Right ventricle myocardium inferior (tissue), 1 donor: Measurements from ENCODE around the gene TMEM143. TPM values are rescaled to one million over a fixed set of nuclear protein-coding genes. Genes with fewer than 3 reads are reported as not detected.
"Not testable (repeated sequence)": the region's sequence is repeated elsewhere in the genome, so short reads cannot be mapped to it uniquely, and the experiment has no call there.

ENCODE experiments used
- ATAC-seq: fragments of 200-7000 bp; cut with Tn5 transposase; one replicate; pipeline ENCODE4 v1.9.1; 2020; ENCODE audit warnings: mild to moderate bottlenecking, moderate library complexity
- DNase-seq: peaks from one replicate; pipeline ENCODE4 v3.0.0; 2021; ENCODE audit errors: missing footprints
- intact Hi-C: fragments of 100-400 bp; cut with DNase I; formaldehyde crosslinking; loops from one replicate; pipeline ENCODE4 v1.11.0; 2022
- total RNA-seq: library from RNA; stranded (reverse); fragmentation: NEBNext Ultra II Directional; extraction: Animal tissue kit (Norgen Biotek cat#: 25700); gene quantifications from one replicate; pipeline ENCODE4 v1.2.1, GENCODE V29; 2021
- donor health status: DM: no; HTN: yes; CAD: no; lungs with severe emphysema.

Gene TMEM143
- total RNA-seq, 1 donor from 2014 or later, result 106 TPM

DNA sequence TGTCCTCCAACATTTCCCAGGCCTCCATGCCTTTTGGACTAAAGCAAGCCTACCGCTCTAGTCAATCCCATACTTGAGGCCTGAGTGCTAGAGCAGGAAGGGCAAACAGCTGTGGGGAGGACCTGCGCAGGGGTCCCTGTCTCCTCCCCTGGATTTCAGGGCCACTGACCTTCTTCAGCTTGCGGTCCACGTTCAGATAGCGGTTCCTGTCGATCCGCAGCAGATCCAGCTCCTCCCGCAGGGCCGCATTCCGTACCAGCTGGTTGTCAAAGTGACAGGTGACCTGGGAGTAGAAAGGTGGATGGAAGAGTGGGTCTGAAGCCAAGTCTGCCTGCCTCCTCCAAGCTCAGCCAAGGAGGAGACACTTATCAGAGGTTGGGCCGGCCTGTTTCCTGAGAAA, 52.4 kb downstream of the TMEM143 start:
- DNase-seq (no peak), ATAC-seq (no peak)
- intact Hi-C loops, result no loop called here

DNA sequence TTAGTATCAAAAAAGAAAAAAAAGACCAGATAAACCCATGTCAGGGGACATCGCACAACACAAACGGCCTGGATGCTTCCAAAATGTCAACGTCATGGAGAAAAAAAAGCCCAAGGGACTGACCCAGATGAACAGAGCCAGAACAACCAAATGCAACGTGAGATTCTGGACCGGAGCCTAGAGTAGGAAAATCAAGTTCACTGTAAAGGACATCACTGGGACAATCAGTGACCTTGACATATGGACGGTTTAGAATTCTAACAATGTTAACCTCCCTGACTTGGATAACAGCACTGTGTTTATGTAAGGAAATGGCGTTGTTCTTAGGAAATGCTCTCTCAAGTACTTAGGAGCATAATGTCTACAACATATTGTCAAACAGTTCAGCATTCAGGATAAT, 53.5 kb downstream of the TMEM143 start:
- DNase-seq (no peak), ATAC-seq (peak; percentile 57)
- intact Hi-C loops, result no loop called here

DNA sequence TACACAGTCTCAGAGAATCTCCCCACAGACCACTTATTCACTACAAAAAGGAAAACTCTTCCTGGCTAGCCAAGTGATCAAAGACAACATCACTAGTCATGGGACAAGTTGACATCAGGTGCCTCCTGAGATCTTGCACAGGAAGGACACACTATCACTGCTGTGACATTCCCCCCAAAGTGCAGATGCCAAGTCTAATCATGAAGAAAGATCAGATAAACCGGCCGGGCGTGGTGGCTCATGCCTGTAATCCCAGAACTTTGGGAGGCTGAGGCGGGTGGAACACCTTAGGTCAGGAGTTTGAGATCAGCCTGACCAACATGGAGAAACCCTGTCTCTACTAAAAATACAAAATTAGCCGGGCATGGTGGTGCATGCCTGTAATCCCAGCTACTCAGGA, 54.0 kb downstream of the TMEM143 start:
- intact Hi-C loops, ATAC-seq, DNase-seq: not testable (repeated sequence)

DNA sequence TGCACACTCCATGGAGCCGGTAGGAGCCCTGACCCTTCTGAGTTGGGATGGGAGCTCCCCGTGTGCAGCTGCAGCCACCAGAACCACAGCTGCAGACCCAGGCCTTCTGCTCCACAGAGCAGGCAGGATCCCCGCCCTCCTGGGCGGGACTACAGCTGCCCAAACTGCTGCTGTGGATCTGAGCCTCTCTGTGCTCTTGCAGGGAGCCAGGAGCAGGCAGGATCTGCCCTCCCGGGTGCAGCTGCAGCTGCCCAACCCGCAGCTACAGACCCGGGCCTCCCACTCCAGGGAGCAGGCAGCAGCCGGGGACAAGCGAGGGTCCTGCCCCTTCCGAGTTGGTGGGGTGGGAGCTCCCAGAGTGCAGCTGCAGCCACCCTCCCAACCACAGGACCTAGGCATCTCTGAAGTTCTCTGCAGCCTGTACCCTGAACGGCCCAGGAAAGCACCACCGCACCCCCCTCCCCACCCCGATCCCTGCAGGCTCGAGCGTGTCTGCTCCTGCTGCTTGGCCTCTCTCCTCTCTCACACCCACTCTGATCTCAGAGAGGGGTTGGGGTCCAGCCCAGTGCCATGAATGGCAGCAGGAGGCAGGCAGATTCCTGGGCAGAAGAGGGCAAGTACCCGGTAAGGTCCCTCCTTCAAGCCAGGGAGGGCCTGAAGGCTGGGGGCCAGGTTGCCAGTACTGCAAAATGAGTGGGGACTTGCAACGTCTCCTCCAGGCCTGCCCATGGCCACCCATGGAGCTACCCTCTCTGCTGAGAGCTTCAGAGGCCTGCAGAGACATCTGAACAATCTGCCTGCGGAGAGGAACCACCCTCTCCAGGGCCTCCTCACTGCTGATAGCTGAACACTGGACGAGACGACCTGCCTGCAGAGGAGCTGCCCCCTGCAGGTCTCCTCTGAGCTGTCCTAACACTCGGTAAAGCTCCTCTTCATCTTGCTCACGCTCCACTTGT, 54.8 kb downstream of the TMEM143 start:
- ATAC-seq, result peak; percentile 33
- intact Hi-C loops, result no loop called here
- no peak for DNase-seq

DNA sequence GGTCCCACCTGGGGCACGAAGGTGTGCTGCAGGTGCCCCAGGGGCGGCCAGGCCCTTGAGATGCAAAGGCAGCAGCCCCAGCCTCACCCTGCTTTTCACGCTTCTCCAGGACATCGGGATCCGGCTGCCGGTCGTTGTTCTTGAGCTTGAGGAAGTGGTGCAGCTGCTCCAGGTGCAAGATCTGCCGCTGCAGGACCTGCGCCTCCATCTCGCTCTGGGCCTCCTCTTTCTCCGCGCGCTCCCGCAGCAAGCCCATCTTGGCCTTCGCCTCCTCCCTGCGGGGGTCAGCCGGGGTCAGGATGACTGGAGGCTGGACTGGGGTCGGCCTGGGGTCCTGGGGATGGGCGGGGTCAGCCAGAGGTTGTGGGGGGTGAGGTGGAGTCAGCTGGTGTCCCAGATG, 59.9 kb downstream of the TMEM143 start:
- DNase-seq (no peak), ATAC-seq (no peak)
- intact Hi-C loops, result no loop called here

DNA sequence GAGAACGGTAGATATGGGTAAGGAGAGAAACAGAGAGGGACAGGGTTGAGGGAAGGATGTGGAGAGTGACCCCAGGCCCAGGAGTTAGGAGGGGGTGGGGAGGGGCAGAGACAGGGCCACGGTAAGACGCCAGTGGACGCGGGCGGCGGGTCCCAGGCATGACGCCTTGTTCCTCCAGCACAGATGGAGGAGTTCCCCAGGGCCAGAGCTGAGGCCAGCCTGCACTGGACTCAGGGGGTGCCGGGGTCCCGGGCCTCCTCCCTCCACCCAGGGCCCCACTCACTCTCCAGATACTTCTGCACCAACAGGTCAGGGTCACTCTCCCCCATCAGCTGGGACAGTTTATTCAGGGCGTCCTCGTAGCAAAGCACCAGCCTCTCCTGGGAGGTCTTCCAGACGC, 60.4 kb downstream of the TMEM143 start:
- DNase-seq (no peak), ATAC-seq (no peak)
- intact Hi-C loops, result no loop called here

DNA sequence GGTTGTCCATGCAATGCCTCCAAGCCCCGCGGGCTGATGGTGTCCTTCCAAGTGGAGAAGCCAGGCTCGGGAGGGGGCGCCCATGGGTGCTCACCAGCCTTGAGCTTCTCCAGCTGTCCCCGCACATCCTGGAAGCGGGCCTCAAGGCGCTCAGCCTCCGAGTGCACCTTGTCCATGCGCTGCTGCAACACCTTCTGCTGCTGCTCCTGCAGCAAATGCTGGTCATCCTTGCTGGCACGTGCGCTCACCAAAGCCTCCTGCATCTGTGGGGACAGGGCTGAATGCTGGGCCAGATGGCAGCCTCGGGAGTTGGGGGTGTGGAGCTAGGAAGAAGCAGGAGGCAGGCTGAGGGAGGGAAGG, 61.2 kb downstream of the TMEM143 start:
- ATAC-seq, result no peak
- intact Hi-C loops, result no loop called here
- no peak for DNase-seq

DNA sequence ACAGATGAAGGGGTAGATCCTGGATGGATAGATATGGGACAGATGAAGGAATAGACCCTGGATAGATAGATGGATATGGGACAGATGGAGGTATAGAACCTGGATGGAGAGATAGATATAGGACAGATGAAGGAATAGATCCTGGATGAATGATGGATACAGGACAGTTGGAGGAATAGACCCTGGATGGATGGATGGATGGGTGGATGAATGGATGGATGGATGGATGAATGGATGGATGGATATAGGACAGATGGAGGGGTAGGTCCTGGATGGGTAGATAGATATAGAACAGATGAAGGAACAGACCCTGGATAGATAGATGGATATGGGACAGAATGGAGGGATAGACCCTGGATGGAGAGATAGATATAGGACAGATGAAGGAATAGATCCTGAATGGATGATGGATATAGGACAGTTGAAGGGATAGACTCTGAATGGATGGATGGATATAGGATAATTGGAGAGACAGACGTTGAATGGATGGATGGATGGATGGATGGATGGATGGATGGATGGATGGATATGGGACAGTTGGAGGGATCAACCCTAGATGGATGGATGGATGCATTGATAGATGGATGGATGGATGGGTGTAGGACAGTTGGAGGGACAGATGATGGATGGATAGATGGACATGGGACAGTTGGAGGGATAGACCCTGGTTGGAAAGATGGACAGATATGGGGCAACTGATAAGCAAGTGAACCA, 61.7 kb downstream of the TMEM143 start:
- intact Hi-C loops, result no loop called here
- ATAC-seq (no peak), DNase-seq (no peak)

DNA sequence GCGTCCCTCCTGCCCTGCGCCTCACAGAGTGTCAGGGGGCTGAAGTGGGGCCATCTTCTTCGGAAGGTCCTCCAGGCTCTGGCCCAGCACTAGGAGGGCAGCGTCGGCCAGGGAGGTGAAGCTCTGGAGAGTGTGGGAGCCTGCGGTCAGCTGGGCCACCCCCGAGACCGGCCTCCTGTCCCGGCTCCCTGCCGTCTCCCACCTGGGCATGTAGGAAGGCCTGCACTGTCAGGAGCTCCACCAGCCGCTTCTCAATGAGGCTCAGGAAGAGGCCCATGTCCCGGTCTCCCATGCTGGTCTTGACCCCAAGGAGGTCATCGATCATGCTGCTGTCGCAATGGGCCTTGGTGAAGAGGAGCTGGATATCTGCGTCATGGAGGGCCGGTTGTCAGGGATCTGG, 65.8 kb downstream of the TMEM143 start:
- DNase-seq (no peak), ATAC-seq (no peak)
- intact Hi-C loops, result no loop called here

DNA sequence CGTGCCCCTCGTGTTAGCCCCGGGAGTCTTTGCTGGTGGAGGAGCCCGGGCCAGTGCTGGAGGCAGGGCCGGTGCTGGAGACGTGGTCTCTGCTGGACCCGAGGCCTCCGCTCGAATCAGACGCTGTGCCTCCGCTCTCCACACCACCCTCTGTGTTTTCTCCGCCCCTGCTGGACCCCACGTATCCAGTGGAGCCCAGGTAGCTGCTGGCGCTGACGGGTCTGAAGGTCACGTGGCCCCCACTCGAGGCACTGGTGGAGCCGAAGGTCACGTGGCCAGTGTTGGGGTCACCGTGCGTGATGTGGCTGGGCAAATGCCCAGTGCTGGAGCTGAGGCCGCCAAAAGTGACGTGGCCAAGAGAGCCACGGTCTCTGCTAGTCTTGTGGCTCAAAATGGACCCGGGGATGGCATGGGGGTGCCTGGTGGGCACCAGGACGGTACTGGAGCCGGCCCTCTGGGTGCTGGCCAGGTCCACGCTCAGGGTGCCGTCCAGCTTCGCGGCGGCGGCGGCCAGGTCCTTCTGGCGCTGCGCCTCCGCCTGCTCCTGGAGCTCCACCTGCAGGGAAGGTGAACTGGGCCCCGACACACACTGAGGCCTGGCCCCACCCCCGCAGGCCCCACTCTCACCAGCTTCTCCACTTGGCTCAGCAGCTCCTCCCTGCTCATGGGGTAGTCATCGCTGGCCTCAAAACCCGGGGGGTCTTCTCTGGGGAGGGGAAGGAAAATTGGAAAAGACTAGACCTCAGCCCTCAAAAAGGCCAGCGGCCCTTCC, 66.6 kb downstream of the TMEM143 start:
- intact Hi-C loops, result no loop called here
- DNase-seq (no peak), ATAC-seq (no peak)

DNA sequence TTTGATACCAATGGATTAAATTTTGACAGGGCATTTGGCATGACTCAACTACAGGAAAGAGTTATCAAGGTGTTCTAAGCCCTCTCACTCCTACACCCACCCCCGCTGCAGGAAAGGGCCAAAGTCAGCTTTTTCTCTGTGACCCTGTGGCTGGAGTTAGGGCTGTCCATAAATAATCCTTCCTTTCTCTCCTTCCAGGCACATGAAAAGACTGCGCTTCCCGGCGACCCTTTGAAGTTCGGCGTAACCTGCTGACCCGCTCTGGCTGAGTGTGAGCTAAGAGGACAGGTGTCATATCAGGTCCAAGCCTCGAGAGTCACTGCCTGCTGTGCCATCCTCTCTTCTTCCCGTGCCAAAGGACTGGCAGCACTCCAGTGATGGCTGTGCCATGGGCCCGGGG, 68.3 kb downstream of the TMEM143 start:
- ATAC-seq, result no peak
- intact Hi-C loops, result no loop called here
- DNase-seq, result no peak

DNA sequence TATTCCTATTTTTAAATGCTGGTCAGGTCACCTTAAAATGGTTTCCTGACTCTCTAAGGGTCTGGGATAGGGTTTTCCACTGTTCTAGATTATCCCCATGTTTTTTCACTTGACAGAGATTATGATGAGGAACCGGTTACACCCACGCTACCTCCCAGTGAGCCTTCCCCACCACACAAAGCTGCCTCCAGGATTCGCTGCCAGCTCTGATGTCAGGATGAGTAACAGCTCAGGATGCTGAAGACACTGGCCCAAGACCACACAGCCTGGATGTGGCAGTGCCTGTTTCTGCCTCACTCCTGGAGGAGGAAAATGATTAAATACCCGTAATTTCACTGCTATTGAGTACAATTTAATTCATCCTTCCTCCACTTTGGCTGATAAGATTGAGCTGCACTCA, 70.9 kb downstream of the TMEM143 start:
- ATAC-seq, result no peak
- DNase-seq, result no peak
- intact Hi-C loops, result no loop called here

DNA sequence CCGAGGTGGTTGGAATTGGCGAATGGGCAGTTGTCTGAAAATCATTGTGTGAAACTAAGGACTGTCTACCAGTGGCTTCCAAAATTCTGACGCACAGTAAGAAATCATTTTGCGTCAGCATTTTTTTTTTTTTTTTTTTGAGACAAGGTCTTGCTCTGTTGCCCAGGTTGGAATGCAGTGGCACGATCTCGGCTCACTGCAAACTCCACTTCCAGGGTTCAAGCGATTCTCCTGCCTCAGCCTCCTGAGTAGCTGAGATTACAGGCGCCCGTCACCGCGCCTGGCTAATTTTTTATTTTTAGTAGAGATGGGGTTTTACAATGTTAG, 72.3 kb downstream of the TMEM143 start:
- not testable (repeated sequence) for DNase-seq, ATAC-seq
- intact Hi-C loops, result loop anchor here (1.0 kb wide), 2 partner anchors 20 to 24 kb away; no protein-coding TSS in a partner anchor

DNA sequence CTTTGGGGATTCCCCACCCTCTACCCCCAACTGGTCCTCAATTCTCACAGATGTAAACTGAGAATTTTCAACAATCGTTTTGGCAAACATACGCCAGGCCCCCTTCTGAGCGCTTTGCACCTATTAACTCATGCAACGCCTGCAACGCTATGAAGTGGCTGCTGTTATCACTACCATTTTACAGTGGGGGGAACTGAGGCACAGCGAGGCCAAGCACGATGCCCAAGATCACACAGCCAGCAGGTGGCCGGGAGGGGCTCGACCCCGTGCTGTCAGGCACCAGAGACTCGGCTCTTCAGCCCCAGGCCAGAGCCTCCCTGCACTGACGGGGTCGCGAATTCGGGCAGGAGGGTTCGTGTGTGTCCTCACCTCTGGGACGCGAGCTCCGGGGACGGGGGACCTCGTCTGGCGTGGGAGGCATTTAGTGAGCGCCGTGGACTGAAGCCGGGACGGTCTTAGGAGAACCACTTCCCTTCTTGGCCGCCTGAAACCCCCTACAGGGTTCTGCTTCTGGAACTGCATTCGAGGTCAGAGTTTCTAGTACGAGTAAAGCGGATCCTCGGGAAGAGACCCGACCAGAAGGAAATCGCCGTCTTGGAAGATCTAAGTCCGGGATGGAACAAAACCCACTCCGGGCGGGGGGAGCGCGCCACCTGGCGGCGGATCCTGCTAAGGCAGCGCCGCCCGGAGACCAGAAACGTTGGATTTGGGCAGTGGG, 72.8 kb downstream of the TMEM143 start:
- DNase-seq (peak; percentile 93), ATAC-seq (peak; percentile 80)
- intact Hi-C loops, result loop anchor here (1.0 kb wide), 2 partner anchors 20 to 24 kb away; no protein-coding TSS in a partner anchor

DNA sequence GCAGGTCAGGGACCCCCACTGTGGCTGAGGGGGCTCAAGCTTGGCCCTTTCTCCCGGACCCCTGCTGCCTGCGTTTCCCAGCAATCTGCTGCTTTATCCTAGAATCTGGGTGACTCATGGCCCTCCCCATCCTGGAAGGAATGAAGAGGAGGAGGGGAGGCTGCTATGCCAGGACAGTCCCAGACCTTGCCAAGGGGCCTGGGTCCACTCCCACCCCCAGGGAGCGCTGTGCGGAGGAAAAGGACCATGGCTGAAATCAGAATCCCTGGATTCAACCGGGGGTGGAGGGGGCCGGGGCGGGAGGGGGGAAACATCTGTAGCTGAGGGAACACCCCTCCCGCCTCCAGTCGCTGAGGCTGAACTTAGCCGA, 73.4 kb downstream of the TMEM143 start:
- intact Hi-C loops, result no loop called here
- ATAC-seq, result no peak
- no peak for DNase-seq

DNA sequence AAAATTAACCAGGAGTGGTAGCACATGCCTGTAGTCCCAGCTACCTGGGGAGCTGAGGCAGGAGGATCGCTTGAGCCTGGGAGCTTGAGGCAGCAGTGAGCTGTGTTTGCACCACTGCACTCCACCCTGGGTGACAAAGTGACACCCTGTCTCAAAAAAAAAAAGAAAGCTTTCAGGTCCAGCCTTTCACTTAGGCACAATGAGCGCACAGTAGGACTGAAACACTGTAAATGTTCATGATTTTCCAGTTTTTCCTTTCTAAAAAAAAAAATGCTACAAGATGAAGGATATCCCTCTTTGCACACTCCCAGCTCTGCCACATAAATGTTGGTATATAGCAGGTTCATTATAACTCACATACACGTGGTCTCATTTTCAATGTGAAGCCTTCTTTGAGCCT, 76.0 kb downstream of the TMEM143 start:
- intact Hi-C loops, result no loop called here
- no peak for ATAC-seq
- DNase-seq, result no peak

DNA sequence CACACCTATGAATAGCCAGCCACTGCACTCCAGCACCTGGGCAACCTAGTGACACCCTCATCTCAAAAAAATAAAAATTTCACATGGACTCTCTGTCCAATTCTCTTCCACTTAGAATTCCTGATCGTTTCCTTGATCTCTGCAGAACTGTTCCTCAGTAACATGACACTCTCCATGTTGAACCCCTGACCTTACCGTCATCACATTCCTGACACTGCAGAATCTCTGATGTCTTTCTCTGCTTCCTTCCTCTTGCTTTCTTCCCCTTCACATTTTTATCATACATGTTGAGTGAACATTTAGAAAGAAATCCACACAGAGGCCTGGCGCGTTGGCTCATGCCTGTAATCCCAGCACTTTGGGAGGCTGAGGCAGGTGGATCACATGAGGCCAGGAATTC, 78.8 kb downstream of the TMEM143 start:
- DNase-seq, result no peak
- no peak for ATAC-seq
- intact Hi-C loops, result no loop called here

DNA sequence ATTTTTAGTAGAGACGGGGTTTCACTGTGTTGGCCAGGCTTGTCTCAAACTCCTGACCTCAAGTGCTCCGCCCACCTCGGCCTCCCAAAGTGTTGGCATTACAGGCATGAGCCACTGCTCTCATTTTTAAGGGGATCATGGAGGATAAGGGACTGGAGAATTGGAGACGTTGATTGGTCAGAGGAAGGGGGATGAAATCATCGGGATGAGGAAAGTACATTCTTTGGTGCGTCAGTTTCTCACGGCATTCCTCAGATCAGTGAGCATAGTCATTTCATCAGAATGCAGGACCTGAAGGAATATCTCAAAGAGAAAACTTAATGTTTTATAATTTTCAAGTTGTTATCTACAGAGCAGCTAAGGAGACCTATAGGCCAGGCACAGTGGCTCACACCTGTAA, 79.8 kb downstream of the TMEM143 start:
- intact Hi-C loops, result no loop called here
- DNase-seq (no peak), ATAC-seq (no peak)
